Tibial artery (tissue), 4 donors: ENCODE measurements around the gene CUX1.

Experiments used
- DNase-seq, 2 donors: peaks; one replicate each; pipeline ENCODE4 v3.0.0-alpha.2; 2019
- H3K27ac ChIP-seq, 2 donors: fragments of 200-600 bp; sonication (generic) in 1 of 2; 1 replicate in 1 of 2; 2 replicates in 1 of 2; pipeline ENCODE4 v1.5.1; 2018 to 2019; ENCODE audit warnings: mild to moderate bottlenecking in 1 of 2
- H3K27me3 ChIP-seq, 2 donors: fragments of 200-600 bp; sonication (generic) in 1 of 2; one replicate each; pipeline versions ENCODE4 v1.5.1 to v1.6.0; 2016 to 2019
- H3K36me3 ChIP-seq, 3 donors: fragments of 200-600 bp; sonication (generic) in 2 of 3; one replicate each; pipeline ENCODE4 v1.5.1; 2016 to 2019; ENCODE audit warnings: mild to moderate bottlenecking in 2 of 3
- H3K4me1 ChIP-seq, 4 donors: fragments of 200-600 bp; sonication (generic) in 2 of 4; 1 replicate in 3 of 4; 2 replicates in 1 of 4; pipeline ENCODE4 v1.5.1; 2016 to 2019
- H3K4me3 ChIP-seq, 2 donors: fragments of 200-600 bp; sonication (generic) in 1 of 2; 1 replicate in 1 of 2; 2 replicates in 1 of 2; pipeline ENCODE4 v1.5.1; 2018 to 2019; ENCODE audit warnings: mild to moderate bottlenecking in 2 of 2
- H3K9me3 ChIP-seq, 3 donors: fragments of 200-600 bp; sonication (generic) in 1 of 3; one replicate each; pipeline ENCODE4 v1.5.1; 2016 to 2019
- CTCF ChIP-seq, 2 experiments: fragments of 200-600 bp in 1 of 2; fragments of 450-650 bp in 1 of 2; IDR thresholded peaks; one replicate each; pipeline ENCODE4 v1.5.1; 2017 to 2019; ENCODE audit warnings: antibody characterized with exemption in 2 of 2, mild to moderate bottlenecking in 1 of 2, moderate library complexity in 1 of 2
- intact Hi-C: fragments of 100-400 bp; cut with DNase I; formaldehyde crosslinking; loops from one replicate; pipeline ENCODE4 v1.15.0; 2023; ENCODE audit warnings: low total_unique reads

Gene CUX1

GRCh38 chr7:102255501-102255900 lies 438.1 kb downstream of the CUX1 start:
- no peaks in the 10 kb centered on the region for H3K27me3 ChIP-seq
- TF ChIP-seq CTCF (IDR thresholded peaks at IDR 0.05): no peak
- peaks cover 0 to under 1% (median 0%) of the 10 kb centered on the region in 3 donors for H3K36me3 ChIP-seq
- no peaks in the 10 kb centered on the region for H3K4me1 ChIP-seq
- intact Hi-C loops: no loop called here
- no peak overlapping the region for H3K27ac ChIP-seq
- no peaks in the 10 kb centered on the region for H3K9me3 ChIP-seq
- DNase-seq: no peak
- H3K4me3 ChIP-seq: no peak overlapping the region

- intact Hi-C loops: no loop called here
- TF ChIP-seq CTCF (IDR thresholded peaks at IDR 0.05): no peak
- Histone ChIP-seq H3K4me1 (no peaks in the 10 kb centered on the region), H3K4me3 (no peak overlapping the region), H3K36me3 (no peaks in the 10 kb centered on the region), H3K27me3 (no peaks in the 10 kb centered on the region), H3K27ac (no peak overlapping the region), H3K9me3 (no peaks in the 10 kb centered on the region)
- no peak for DNase-seq
Measured at GRCh38 chr7:102255916-102256315, 438.5 kb downstream of the CUX1 start.

GRCh38 chr7:102258073-102258748 lies 440.8 kb downstream of the CUX1 start:
- Histone ChIP-seq H3K36me3 (no peaks in the 10 kb centered on the region), H3K27ac (no peak overlapping the region), H3K4me1 (no peaks in the 10 kb centered on the region), H3K27me3 (no peaks in the 10 kb centered on the region), H3K9me3 (no peaks in the 10 kb centered on the region), H3K4me3 (no peak overlapping the region)
- no peak for DNase-seq
- intact Hi-C loops: no loop called here
- TF ChIP-seq CTCF (IDR thresholded peaks at IDR 0.05): no peak

- intact Hi-C loops: no loop called here
- H3K4me1 ChIP-seq: no peaks in the 10 kb centered on the region
- no peak overlapping the region for H3K27ac ChIP-seq
- no peak for TF ChIP-seq CTCF (IDR thresholded peaks at IDR 0.05)
- H3K36me3 ChIP-seq: no peaks in the 10 kb centered on the region
- H3K4me3 ChIP-seq: no peak overlapping the region
- no peaks in the 10 kb centered on the region for H3K9me3 ChIP-seq
- DNase-seq: no peak
- no peaks in the 10 kb centered on the region for H3K27me3 ChIP-seq
Measured at GRCh38 chr7:102258749-102259107, 441.3 kb downstream of the CUX1 start.

GRCh38 chr7:102260856-102261255 lies 443.4 kb downstream of the CUX1 start:
- Histone ChIP-seq H3K36me3 (no peaks in the 10 kb centered on the region), H3K4me1 (no peaks in the 10 kb centered on the region), H3K27ac (no peak overlapping the region), H3K9me3 (no peaks in the 10 kb centered on the region), H3K27me3 (no peaks in the 10 kb centered on the region), H3K4me3 (no peak overlapping the region)
- DNase-seq: no peak
- intact Hi-C loops: no loop called here
- no peak for TF ChIP-seq CTCF (IDR thresholded peaks at IDR 0.05)

GRCh38 chr7:102261451-102261850 lies 444.0 kb downstream of the CUX1 start:
- TF ChIP-seq CTCF (IDR thresholded peaks at IDR 0.05): no peak
- H3K27ac ChIP-seq: no peak overlapping the region
- no peaks in the 10 kb centered on the region for H3K36me3 ChIP-seq
- no peaks in the 10 kb centered on the region for H3K4me1 ChIP-seq
- H3K27me3 ChIP-seq: no peaks in the 10 kb centered on the region
- no peak for DNase-seq
- H3K9me3 ChIP-seq: no peaks in the 10 kb centered on the region
- H3K4me3 ChIP-seq: no peak overlapping the region
- intact Hi-C loops: no loop called here
